Measurements from ENCODE around the gene TRAPPC5.

The TRAPPC5 gene

DNA sequence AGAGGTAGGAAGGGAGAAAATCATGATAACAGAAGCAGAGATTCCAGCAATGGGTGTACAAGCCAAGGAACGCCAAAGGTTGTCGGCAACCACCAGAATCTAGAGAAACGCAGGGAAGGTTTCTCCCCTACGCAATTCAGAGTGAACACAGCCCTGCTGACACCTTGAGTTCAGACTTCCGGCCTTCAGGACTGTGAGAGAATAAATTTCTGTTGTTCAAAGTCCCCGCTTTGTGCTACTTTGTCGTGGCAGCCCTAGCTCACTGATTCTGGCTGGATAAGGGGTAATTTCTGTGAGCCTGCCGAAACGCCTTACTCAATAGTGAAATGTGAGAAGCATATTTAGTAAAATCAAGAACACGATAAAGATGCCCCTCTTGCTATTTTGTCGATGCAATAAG lies 56.6 kb downstream of the TRAPPC5 start:
- no peaks in the 10 kb centered on the region for H3K9me3 ChIP-seq
- TF ChIP-seq, protein P1, sequence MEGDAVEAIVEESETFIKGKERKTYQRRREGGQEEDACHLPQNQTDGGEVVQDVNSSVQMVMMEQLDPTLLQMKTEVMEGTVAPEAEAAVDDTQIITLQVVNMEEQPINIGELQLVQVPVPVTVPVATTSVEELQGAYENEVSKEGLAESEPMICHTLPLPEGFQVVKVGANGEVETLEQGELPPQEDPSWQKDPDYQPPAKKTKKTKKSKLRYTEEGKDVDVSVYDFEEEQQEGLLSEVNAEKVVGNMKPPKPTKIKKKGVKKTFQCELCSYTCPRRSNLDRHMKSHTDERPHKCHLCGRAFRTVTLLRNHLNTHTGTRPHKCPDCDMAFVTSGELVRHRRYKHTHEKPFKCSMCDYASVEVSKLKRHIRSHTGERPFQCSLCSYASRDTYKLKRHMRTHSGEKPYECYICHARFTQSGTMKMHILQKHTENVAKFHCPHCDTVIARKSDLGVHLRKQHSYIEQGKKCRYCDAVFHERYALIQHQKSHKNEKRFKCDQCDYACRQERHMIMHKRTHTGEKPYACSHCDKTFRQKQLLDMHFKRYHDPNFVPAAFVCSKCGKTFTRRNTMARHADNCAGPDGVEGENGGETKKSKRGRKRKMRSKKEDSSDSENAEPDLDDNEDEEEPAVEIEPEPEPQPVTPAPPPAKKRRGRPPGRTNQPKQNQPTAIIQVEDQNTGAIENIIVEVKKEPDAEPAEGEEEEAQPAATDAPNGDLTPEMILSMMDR (IDR thresholded peaks at IDR 0.05) = no peak

More for the DNA sequence above, 56.6 kb downstream of the TRAPPC5 start:
- H3K4me3 ChIP-seq (ENCODE audit: low read depth in 1 of 2, low read length in 1 of 2) = no peak overlapping the region
- H3K4me1 ChIP-seq (ENCODE audit: control insufficient read depth in 1 of 2, insufficient read depth in 1 of 2, low read depth in 1 of 2, low read length in 1 of 2) = peaks cover 8 to 16% of the 10 kb centered on the region in 2 experiments
- H3K36me3 ChIP-seq = no peaks in the 10 kb centered on the region
- no peak overlapping the region for H3K27ac ChIP-seq
- H3K27me3 ChIP-seq = no peaks in the 10 kb centered on the region
